Activated CD4-positive, alpha-beta T cell treated with anti-CD3 and anti-CD28 coated beads, Interleukin-2, amount 10 ng/mL, durations not matched to agents 7 days and 5 days (primary cell): ENCODE data around the gene LGI4. TPM values are rescaled to one million over a fixed set of nuclear protein-coding genes. Genes with fewer than 3 reads are reported as not detected.
"Not testable (repeated sequence)": the region's sequence is repeated elsewhere in the genome, so short reads cannot be mapped to it uniquely, and the experiment has no call there.

Experiments used
- CTCF ChIA-PET: fragments of 350-600 bp; sonication (Branson Sonifier 250); formaldehyde crosslinking; loops from one replicate; lab custom pipeline; 2021; ENCODE audit warnings: antibody characterized with exemption; lab: Charles Lee
- POLR2A ChIA-PET: fragments of 350-600 bp; sonication (Branson Sonifier 250); formaldehyde crosslinking; loops from one replicate; lab custom pipeline; 2021; ENCODE audit warnings: antibody characterized with exemption; lab: Charles Lee
- DNase-seq: peaks from one replicate; pipeline ENCODE4 v3.0.0-alpha.2; 2020
- H3K27ac Mint-ChIP-seq: one replicate; pipeline ENCODE4 v1.8.0; 2021; ENCODE audit warnings: mild to moderate bottlenecking, moderate library complexity, mixed read lengths
- H3K27me3 Mint-ChIP-seq: one replicate; pipeline ENCODE4 v1.8.0; 2021; ENCODE audit warnings: mixed read lengths
- H3K36me3 Mint-ChIP-seq: one replicate; pipeline ENCODE4 v1.8.0; 2021; ENCODE audit warnings: low read depth, mixed read lengths
- H3K4me1 Mint-ChIP-seq: one replicate; pipeline ENCODE4 v1.8.0; 2021; ENCODE audit warnings: mixed read lengths
- H3K4me3 Mint-ChIP-seq: one replicate; pipeline ENCODE4 v1.8.0; 2021; ENCODE audit warnings: mild to moderate bottlenecking, moderate library complexity, mixed read lengths
- H3K9me3 Mint-ChIP-seq: one replicate; pipeline ENCODE4 v1.8.0; 2021; ENCODE audit warnings: mixed read lengths
- total RNA-seq, 2 experiments: library from RNA; stranded (reverse); gene quantifications; one replicate each; pipeline ENCODE4 v1.2.3, GENCODE V29; 2021

The LGI4 gene
- total RNA-seq, 2 experiments from 2014 or later = 0.37 to 0.40 TPM

DNA sequence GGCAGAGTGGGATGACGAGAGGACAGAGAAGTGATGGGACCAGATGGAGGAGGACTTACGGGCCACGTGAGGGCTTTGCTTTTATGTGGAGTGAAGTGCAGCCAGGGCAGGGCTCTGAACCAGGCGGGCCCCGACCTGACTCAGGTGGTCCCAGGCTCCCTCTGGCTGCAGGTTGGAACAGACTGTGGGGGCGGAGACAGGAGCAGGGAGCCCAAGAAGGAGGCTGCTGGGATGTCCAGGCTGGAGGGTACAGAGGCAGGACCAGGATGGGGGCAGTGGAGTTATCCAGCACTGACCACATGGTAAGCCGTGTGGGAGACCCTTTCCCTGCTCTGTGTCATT, 21.8 kb upstream of the LGI4 start:
- peak overlapping the region; percentile 99 for H3K27ac Mint-ChIP-seq
- H3K4me3 Mint-ChIP-seq = peak overlapping the region; percentile 100
- POLR2A ChIA-PET = no interaction called here
- no peaks in the 10 kb centered on the region for H3K27me3 Mint-ChIP-seq
- DNase-seq = no peak
- peaks cover 71% of the 10 kb centered on the region for H3K36me3 Mint-ChIP-seq
- CTCF ChIA-PET = no interaction called here
- peaks cover 6% of the 10 kb centered on the region for H3K9me3 Mint-ChIP-seq
- peaks cover 62% of the 10 kb centered on the region for H3K4me1 Mint-ChIP-seq

DNA sequence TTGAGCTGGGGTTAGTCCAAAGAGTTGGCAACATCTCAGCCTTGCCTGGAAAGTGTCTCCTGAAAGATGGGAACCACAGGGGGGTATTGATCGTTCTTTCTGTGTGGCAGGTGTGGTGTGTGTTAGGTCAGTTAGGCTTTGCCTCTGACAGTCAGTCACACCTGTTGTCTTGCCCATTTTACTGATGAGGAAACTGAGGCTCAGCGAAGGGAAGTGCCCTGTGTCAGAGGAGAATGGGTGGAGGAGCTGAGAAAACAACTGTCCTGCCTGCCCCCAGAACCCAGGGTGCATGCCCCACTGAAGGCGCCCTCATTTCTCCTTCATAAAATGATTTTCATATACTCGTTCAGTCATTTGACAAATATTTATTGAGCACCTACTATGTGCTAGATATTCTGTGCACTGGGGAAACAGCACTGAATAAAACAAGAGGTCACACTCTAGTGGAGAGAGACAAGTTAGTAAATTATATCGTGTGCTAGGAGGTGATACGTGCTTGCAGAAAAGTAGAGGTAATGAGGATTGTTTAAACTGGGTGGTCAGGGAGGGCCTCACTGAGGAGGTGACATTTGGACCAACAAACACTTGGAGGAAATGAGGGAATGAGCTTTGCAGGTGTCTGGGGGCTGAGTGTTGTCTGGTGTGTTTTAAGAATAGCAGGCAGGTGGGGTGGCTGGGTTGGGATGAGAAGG, 21.3 kb upstream of the LGI4 start:
- Mint-ChIP-seq H3K27ac (peak overlapping the region; percentile 99), H3K9me3 (peaks cover under 1% of the 10 kb centered on the region), H3K4me1 (peaks cover 58% of the 10 kb centered on the region), H3K36me3 (peaks cover 65% of the 10 kb centered on the region), H3K27me3 (no peaks in the 10 kb centered on the region), H3K4me3 (peak overlapping the region; percentile 100)
- ChIA-PET POLR2A (no interaction called here), CTCF (interaction anchor here (0.8 kb wide), 1 partner anchor 54 kb away, joined by 3 read pairs; no protein-coding TSS in a partner anchor)
- DNase-seq = no peak

DNA sequence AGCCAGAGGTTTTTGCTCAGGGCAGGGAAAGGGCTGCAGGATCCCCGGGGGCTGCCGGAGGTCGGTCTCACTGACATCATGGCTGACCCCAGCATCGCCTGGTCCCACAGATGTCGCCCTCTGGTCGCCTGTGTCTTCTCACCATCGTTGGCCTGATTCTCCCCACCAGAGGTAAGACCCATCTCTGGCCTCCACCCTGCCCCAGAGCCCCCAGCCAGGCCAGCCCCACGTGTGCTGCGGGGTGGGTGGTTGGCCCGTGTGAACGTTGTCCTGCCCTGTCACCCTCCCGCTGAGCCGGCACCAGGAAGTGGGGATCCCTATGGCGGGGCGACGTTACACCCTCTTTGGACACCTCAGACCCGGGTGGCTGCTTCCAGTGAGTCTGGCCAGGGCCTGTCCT, 20.6 kb upstream of the LGI4 start:
- ChIA-PET POLR2A (no interaction called here), CTCF (interaction anchor here (0.8 to 3.6 kb wide), 3 partner anchors 7 to 54 kb away, joined by 3 to 33 read pairs (median 10); partner anchors contain the start of gene FXYD7)
- Mint-ChIP-seq H3K36me3 (peaks cover 59% of the 10 kb centered on the region), H3K27me3 (no peaks in the 10 kb centered on the region), H3K9me3 (no peaks in the 10 kb centered on the region), H3K4me3 (peak overlapping the region; percentile 100), H3K4me1 (peaks cover 60% of the 10 kb centered on the region), H3K27ac (peak overlapping the region; percentile 99)
- DNase-seq = peak; percentile 40

DNA sequence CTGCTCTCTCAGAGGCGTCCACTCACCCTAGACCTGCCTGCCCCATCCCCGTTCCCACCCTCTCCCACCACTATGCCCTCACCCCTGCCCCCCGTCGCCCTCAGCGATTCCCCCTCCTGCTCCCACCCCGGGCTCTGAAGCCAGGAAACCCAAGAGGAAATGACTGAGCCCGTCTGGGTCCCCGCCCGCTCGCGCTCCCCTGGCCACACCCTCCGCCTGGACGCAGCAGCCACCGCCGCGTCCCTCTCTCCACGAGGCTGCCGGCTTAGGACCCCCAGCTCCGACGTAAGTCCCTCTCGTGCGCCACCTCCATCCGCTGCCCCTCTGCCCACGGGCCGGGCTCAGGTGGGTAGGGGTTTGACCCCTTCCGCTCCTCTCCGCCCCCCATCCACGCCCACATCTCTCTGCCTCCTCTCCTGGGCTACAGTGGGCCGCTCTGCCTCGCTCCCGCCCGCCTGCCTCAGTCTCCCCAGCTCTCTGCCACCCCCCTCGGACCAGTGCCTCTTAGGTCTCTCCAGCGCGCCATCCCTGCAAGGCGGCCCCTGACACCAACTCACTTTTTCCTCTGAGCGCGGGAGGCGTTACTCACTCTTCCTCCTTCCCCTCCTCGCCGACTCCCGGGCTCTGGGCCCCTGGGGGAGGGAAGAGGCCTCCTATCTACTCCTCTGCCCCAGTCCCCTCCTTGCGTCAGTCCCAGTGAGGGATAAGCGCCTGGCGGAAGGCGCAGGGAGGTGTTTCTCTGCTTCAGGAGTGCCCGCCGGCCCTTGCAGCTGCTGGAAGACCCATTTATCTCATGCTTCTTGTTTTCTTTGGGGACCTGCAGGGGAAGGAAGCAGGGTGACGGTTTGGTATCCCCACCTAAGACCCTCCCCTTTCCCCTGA, 19.9 kb upstream of the LGI4 start, which contains the start of gene FXYD5:
Gene FXYD5 (plus strand): TSS at position 211 of the 882 bp plus-strand sequence. CDS start 816 bp downstream, outside the sequence.
- Mint-ChIP-seq H3K27me3 (no peaks in the 10 kb centered on the region), H3K9me3 (no peaks in the 10 kb centered on the region), H3K4me1 (peaks cover 59% of the 10 kb centered on the region), H3K4me3 (peak within 1 kb of the TSS; percentile 100), H3K36me3 (peaks cover 52% of the 10 kb centered on the region), H3K27ac (peak within 1 kb of the TSS; percentile 99)
- DNase-seq = peak; percentile 69
- CTCF ChIA-PET = interaction anchor here (0.6 to 3.6 kb wide), 14 partner anchors 8 to 405 kb away, joined by 3 to 33 read pairs (median 4); partner anchors contain the start of gene FXYD7
- POLR2A ChIA-PET = interaction anchor here (1.0 kb wide), 1 partner anchor 14 kb away, joined by 3 read pairs; no protein-coding TSS in a partner anchor

DNA sequence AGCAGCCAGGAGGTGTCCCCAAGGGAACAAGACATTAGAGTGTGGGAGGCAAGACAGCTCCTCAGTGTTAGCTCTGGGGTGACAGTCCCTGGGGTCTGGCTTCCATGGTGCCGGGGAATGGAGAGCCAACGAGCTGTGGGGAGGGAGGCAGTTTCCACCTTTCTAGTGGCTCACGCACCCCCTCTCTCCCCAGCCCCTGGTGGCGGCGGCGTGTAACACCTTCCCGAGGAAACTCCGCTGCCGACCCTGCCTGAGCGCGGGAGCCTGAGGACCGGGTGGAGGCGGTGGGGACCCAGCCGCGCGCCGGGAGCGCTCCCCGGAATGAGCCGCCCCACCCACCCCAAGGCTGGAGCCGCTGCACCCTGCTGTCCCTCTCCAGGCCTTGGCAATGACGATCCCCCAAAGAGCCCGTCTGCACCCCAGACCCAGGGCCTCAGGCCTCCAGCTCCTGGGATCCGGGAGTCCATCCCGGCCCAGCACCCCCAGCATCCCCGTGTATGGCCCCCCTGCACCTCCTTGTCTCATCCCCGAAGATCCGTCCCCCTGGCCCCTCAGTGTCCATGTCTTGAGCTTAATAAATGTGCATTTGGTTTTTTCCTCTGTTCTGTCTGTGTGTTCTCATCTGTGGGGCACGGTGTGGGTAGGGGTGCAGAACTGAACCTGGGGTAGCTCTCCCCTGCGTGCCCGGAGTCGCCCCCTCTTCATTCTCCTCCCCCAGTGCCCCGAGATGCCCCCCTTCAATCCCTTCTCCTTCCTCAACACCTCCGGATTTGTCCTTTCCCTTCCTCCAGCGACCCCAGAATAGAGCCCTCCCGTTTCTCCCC, 19.1 kb upstream of the LGI4 start:
- peaks cover 43% of the 10 kb centered on the region for H3K36me3 Mint-ChIP-seq
- peak overlapping the region; percentile 100 for H3K4me3 Mint-ChIP-seq
- peak; percentile 79 for DNase-seq
- no peaks in the 10 kb centered on the region for H3K27me3 Mint-ChIP-seq
- H3K27ac Mint-ChIP-seq = peak overlapping the region; percentile 99
- peaks cover 53% of the 10 kb centered on the region for H3K4me1 Mint-ChIP-seq
- POLR2A ChIA-PET = interaction anchor here (0.6 to 1.0 kb wide), 2 partner anchors 13 to 51 kb away, joined by 3 to 4 read pairs; no protein-coding TSS in a partner anchor
- H3K9me3 Mint-ChIP-seq = no peaks in the 10 kb centered on the region
- CTCF ChIA-PET = interaction anchor here (0.6 to 3.6 kb wide), 17 partner anchors 8 to 554 kb away, joined by 3 to 33 read pairs (median 4); partner anchors contain the start of genes FXYD7 and LGI4

DNA sequence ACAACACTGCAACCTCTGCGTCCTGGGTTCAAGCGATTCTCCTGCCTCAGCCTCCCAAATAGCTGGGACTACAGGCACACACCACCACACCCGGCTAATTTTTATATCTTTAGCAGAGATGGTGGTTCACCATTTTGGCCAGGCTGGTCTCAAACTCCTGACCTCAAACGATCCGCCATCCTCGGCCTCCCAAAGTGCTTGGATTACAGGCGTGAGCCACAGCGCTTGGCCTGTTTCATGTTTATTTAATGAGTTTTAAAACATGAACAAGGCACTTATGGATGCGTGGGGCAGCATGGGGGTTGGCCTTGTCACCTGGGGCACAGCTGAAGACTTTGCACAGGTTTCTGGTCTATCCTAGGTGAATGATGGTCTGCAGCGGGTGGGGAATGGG, 18.3 kb upstream of the LGI4 start:
- H3K36me3 Mint-ChIP-seq = peaks cover 35% of the 10 kb centered on the region
- peaks cover 46% of the 10 kb centered on the region for H3K4me1 Mint-ChIP-seq
- peak overlapping the region; percentile 16 for H3K27ac Mint-ChIP-seq
- H3K9me3 Mint-ChIP-seq, DNase-seq, POLR2A ChIA-PET, H3K27me3 Mint-ChIP-seq: not testable (repeated sequence)
- H3K4me3 Mint-ChIP-seq = peak overlapping the region; percentile 100
- CTCF ChIA-PET = interaction anchor here (0.7 to 3.6 kb wide), 10 partner anchors 8 to 555 kb away, joined by 3 to 33 read pairs (median 8); partner anchors contain the start of gene FXYD7

DNA sequence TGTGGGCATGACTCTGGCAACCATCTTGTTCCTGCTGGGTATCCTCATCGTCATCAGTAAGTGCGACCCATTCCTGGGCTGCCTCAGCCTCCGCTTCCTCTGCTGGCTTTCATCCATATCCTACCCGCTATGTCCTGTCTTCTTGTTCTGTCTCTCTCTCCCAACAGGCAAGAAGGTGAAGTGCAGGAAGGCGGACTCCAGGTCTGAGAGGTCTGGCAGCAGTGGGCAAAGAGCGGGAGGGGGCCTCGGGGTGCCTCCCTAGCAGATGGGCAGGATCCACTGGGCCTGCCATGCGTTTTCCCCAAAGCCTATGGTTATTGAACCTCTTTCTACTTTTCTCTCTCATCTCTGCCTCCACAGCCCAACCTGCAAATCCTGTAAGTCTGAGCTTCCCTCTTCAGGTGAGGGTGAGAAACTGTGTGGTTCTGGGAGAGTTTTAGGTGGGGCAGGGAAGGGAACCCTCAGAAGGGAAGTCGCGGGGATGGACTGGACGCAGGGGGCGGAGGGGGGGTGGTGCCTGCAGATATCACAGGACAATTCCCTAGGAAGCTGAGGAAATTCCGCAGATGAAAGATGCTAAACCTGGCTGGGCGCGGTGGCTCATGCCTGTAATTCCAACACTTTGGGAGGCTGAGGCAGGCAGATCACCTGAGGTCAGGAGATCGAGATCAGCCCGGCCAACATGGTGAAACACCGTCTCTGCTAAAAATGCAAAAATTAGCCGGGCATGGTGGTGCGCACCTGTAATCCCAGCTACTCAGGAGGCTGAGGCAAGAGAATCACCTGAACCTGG, 16.6 kb upstream of the LGI4 start:
- DNase-seq = no peak
- Mint-ChIP-seq H3K27ac (no peak overlapping the region), H3K4me1 (peaks cover 33% of the 10 kb centered on the region), H3K36me3 (peaks cover 25% of the 10 kb centered on the region), H3K4me3 (no peak overlapping the region), H3K9me3 (no peaks in the 10 kb centered on the region), H3K27me3 (no peaks in the 10 kb centered on the region)
- CTCF ChIA-PET = interaction anchor here (1.0 to 3.6 kb wide), 2 partner anchors 9 to 14 kb away, joined by 5 to 33 read pairs; partner anchors contain the start of gene FXYD7
- POLR2A ChIA-PET = no interaction called here

DNA sequence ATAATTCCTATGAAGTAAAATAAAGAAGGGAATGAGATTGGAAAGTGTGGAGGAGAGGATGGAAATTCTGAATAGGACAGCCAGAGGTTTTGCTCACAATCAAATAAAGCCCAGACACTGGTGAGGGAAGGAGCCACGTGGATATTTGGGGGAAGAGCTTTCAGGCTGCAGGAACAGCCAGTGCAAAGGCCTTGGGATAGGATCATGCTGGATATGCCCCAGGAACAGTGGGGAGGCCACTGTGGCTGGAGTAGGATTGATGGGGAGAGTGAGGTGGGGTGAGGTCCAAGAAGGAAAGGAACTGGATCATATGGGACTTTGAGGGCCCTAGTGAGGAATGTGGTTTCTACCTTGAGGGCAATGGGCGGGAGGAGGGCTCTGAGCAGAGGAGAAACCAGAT, 15.6 kb upstream of the LGI4 start:
- Mint-ChIP-seq H3K4me1 (peaks cover 28% of the 10 kb centered on the region), H3K27me3 (no peaks in the 10 kb centered on the region), H3K27ac (peak overlapping the region; percentile 26), H3K36me3 (peaks cover 16% of the 10 kb centered on the region), H3K9me3 (no peaks in the 10 kb centered on the region), H3K4me3 (no peak overlapping the region)
- POLR2A ChIA-PET = no interaction called here
- no peak for DNase-seq
- CTCF ChIA-PET = interaction anchor here (1.0 kb wide), 1 partner anchor 9 kb away, joined by 4 read pairs; no protein-coding TSS in a partner anchor

DNA sequence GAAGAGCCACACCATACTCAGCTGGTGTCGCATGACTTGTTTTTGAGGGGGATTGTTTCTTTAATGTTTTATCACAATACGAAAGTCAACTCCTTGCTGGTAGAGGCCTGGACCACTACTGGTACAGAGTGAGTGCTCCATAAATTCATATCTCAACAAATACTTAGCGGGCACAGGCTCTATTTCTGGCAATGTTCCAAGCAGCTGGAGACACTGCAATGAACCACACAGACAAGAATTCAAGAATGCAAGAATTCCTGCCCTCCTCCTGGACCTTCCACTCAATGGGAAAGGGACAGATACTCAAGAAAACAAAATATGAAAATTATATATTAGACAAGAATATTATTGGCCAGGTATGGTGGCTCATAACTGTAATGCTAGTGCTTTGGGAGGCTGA, 14.6 kb upstream of the LGI4 start:
- POLR2A ChIA-PET = no interaction called here
- Mint-ChIP-seq H3K4me1 (peaks cover 37% of the 10 kb centered on the region), H3K36me3 (peaks cover 8% of the 10 kb centered on the region), H3K27ac (no peak overlapping the region), H3K9me3 (no peaks in the 10 kb centered on the region), H3K27me3 (no peaks in the 10 kb centered on the region), H3K4me3 (no peak overlapping the region)
- DNase-seq = no peak
- CTCF ChIA-PET = interaction anchor here (0.6 to 2.6 kb wide), 4 partner anchors 8 to 591 kb away, joined by 3 to 5 read pairs (median 4); no protein-coding TSS in a partner anchor

DNA sequence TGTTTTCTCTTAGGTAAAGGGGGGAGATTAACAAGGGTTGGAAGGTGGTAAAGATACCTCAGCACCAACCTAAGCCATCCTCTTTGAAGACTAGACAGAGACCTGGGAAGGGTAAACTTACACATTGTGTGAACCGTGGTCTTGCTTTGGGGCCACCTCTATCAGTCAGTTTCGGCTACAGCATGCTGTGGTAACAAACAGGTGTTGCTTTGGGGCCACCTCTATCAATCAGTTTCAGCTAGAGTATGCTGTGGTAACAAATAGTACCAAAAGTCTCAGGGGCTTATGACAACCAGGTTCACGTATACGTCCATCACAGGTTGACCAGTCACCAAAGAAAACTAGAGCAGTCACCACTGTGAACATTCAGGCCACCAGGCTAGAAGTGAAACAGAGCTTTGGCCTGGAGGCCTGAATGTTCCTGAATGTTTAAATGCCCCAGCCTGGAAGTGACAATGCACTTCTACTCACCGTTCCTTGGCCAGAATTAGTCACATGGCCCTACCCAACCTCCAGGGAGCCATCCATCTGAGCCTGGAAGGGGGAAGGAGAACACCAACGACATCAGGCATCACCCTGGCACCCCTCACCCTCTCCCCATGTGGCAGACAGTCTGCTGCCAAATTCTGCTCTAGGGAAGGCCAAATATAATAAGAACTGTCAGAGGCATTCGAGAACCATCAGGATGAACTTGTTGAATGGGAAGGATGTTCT, 12.0 kb upstream of the LGI4 start:
- Mint-ChIP-seq H3K4me1 (peaks cover 34% of the 10 kb centered on the region), H3K27ac (no peak overlapping the region), H3K27me3 (peaks cover 7% of the 10 kb centered on the region), H3K36me3 (peaks cover 8% of the 10 kb centered on the region), H3K4me3 (no peak overlapping the region), H3K9me3 (no peaks in the 10 kb centered on the region)
- DNase-seq = no peak
- ChIA-PET POLR2A (no interaction called here), CTCF (interaction anchor here (0.6 to 2.6 kb wide), 2 partner anchors 16 to 22 kb away, joined by 3 to 5 read pairs; no protein-coding TSS in a partner anchor)
